Activated gamma-delta T cell (primary cell): ENCODE results near the gene SLC26A5.
"Not testable (repeated sequence)": the region's sequence is repeated elsewhere in the genome, so short reads cannot be mapped to it uniquely, and the experiment has no call there.

ENCODE experiments used
- DNase-seq: peaks from one replicate; lab custom pipeline; 2025; lab: John Stamatoyannopoulos, UW
- total RNA-seq, 2 donors: gene quantifications; one replicate each; lab custom pipeline; 2026; lab: John Stamatoyannopoulos, UW

SLC26A5 gene
- 0.41 to 0.52 reads per million in 2 donors for total RNA-seq

- no peak for DNase-seq
Measured at GRCh38 chr7:103446049-103446520, at the start of gene SLC26A5. SLC26A5 (minus strand) TSS chr7:103446207; CDS start chr7:103421514, 24,693 bp downstream.

DNA sequence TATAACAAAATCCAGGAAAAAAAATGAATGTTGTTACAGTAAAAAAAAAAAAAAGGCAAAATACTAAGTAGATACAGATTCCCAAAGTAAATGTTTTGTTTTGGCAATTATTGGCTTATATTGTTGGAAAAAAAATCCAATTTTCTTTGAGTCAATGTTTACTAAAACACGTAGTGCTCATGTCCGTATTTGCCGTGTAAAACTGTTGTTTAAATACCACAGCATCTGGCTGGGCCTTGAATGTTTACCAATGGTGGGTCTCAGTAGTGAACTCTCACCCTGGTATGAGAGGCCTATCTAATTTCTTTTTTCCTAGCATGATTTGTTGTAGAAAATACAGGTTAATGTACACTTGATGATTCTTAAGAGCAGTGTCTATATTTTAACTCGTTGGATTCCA lies 41.4 kb upstream of the SLC26A5 start:
- no peak for DNase-seq

- not testable (repeated sequence) for DNase-seq
Measured at GRCh38 chr7:103486873-103487272, 40.9 kb upstream of the SLC26A5 start.

DNA sequence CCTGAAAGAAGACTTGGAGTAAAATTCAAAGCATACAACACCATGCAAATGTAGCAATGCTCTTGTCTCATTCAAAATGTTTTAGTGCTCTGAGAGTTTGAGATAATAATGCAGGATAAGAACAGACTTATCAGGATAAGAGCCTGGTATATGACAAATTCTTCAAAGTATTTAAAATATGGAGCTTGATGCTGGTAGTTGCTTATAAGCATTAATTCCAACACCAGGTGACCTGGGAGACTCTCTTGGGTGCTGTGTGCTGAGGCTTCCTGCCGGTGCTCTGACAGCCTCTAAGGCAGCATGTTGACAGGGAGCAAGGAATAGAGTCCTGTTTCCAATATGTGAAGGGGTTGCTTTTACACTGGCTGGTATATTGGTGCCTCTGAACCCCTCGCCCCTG lies 34.8 kb upstream of the SLC26A5 start:
- no peak for DNase-seq

DNA sequence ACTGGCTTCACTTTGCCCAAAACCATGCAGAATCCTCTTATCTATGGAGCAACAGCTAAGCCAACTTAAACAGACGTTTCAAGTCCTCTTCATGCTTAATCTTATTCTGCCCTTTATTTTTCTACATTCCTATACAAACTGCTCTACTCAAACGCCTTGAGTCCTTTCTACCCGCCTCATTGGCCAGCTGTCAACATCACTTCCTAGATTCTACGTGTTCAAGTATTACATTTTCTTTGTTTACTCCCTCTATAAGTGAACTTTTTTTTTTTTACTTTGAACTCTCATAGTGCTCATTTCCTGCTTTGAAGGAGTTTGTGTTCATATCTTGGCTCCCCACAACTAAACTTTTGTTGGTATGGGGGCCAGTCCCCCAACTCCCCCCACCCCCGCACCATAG lies 28.9 kb upstream of the SLC26A5 start:
- DNase-seq, result no peak

- DNase-seq, result no peak
Measured at GRCh38 chr7:103469095-103469948, 23.3 kb upstream of the SLC26A5 start.

DNA sequence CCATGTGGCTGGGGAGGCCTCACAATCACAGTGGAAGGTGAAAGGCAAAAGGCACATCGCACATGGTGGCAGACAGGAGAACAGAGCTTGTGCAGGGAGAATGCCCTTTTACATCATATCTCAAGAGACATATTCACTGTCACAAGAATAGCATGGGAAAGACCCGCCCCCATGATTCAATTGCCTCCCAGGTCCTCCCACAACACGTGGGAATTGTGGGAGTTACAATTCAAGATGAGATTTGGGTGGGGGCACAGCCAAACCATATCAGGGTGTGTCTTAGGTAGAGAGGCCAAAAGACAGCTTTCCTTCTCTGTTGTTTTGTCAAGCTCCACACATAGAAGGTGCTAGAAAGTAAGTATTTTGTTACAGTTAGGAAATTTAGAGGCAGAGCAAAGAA lies 20.8 kb upstream of the SLC26A5 start:
- no peak for DNase-seq

DNA sequence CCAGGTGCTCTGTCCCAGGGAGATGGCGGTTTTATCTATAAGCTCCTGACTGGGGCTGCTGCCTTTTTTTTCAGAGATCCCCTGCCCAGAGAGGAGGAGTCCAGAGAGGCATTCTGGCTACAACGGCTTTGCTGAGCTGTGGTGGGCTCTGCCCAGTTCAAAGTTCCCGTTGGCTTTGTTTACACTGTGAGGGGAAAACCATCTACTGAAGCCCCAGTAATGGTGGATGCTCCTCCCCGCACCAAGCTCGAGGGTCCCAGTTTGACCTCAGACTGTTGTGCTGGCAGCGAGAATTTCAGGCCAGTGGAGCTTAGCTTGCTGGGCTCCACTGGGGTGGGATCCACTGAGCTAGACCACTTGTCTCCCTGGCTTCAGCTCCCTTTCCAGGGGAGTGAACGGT lies 16.4 kb upstream of the SLC26A5 start:
- DNase-seq, result no peak

DNA sequence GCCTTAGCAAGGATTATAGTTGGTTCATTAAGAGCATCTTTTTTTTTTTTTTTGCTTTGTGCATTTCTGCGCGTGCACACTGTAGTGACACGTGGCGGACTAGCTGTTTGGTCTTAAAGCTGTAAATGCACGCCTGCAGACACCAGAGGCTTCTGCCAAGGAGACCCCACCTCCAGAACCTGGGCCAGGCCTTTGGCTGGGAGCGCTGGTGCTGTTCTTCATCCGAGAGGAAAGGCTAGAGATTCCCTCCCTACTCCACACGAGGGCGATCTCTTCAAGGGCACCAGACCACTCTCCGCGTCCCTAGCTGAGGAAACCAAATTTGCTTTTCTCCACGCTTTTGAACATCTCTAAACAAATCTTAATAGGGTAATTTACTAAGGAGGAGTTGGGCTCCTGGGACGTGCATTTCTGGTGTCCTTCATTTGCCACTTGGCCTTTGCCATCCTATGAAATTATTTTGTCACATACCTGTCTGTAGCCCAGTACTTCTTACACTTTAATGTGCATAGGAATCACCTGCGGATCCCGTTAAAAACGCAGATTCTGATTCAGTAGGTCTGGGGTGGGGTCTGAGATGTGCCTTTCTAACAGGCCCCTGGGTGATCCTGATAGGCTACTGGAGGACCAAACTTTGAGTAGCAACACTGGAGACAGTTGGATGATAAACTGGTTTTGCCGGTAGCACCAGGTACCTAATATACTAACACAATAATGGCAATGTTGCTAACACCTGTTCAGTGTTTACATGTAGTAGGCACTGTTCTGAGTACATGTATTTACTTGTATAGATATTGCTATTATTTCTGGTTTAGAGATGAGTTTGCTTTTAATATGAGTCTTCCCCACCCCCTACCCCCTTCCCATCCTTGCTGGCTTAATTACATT lies 1.3 kb upstream of the SLC26A5 start:
- no peak for DNase-seq

- no peak for DNase-seq
Measured at GRCh38 chr7:103445228-103446048, 569 bp downstream of the SLC26A5 start.

DNA sequence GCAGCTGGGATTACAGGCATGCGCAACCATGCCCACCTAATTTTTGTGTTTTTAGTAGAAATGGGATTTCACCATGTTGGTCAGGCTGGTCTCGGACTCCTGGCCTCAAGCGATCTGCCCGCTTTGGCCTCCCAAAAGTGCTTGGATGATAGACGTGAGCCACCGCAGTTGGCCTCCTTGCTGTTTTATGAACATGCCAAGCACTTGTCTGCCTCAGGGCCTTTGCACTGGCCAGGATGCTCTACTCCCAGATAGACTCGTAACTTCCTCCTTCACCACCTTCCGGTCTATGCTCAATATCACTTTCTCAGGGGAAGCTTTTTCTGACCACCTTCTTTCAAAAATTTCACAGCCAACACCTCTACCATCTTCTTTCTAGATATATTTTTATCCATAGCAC lies 6.3 kb downstream of the SLC26A5 start:
- no peak for DNase-seq

- DNase-seq, result no peak
Measured at GRCh38 chr7:103437623-103438022, 8.4 kb downstream of the SLC26A5 start.

GRCh38 chr7:103432712-103433111 lies 13.3 kb downstream of the SLC26A5 start:
- DNase-seq, result no peak

DNA sequence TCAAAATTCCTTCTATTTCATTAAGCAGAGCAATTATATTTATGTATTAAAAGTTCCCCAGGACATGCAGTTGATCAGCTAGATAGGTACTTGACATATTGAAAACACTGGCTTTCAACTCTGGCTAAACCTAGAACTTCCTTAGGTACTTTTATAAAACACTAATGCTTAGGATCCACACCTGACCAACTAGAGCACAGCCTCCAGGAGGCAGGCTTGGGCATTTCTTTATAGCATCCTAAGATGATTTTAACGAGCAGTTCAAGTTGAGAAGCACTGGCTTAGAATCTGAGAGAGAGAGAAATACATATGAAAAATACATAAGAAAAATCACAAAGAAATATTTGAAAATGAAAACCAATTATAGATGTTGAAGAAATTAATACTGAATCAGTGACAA lies 20.8 kb downstream of the SLC26A5 start:
- DNase-seq, result no peak

DNA sequence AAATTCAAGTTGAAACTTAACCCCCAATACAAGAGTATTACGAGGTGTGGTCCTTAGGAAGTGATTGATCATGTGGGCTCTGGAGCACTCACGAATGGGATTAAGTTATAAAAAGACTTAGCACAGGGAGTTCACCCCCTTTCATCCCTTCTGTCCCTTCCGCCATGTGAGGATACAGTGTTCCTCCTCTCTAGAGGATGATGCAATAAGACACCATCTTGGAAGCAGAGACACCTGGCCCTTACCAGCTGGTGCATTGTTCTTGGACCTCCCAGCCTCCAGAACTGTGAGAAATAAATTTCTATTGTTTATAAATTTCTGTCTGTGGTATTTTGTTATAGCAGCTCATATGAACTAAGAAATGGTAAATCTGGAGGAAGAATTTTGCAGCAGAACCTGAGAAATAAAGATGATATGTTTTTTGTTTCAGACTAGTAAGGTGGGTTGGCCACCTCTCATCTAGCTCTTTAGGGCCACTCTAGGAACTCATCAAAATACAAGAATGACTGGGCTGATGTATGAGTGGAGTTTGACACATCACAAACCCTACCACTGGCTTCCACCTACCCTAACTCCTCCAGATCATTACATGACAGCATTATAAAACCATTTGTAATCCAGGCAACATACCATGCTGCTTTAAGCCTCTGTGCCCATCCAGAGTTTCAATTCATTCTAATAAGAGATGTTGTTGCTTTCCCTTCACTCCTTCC lies 22.4 kb downstream of the SLC26A5 start:
- no peak for DNase-seq

- DNase-seq, result no peak
Measured at GRCh38 chr7:103420857-103421384, 25.1 kb downstream of the SLC26A5 start.

GRCh38 chr7:103418241-103418640 lies 27.8 kb downstream of the SLC26A5 start:
- no peak for DNase-seq

DNA sequence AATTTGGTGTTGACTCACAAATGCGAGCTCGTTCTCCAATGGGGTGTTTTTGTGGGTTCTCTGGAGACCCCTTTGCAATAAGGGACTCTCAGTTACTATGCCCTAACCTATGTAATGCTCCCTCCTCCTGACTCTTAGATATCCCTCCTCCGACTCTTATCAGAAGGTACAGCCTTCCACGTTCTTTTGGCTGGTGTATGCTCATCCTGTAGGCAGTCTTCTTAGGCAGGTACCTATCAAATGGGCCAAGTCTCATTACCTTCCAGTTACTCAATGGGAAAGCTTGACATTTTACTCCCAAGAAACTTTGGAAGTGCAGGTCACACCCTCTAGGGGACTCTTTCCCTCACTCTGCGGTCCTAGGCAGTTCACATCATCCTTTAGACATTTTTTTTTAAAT lies 32.6 kb downstream of the SLC26A5 start:
- DNase-seq, result no peak

DNA sequence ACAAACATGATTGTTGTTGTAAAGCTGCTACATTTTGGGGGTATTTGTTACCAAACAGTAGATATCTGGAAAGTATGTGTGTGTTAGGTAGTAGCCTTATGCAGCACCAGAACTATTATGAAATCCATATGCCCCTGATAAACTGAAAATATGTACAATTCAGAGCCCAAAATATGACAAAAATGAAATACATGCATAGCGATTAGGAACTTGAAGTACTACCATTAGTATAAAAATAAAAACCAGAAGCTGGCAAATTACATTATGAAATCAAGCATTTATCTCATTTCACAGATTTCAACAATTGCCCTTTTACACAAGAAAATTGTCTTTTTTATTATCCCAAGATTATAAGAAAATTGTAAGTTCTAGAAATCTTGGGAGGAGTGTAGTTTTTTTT lies 33.9 kb downstream of the SLC26A5 start:
- DNase-seq, result no peak

- DNase-seq, result not testable (repeated sequence)
Measured at GRCh38 chr7:103405789-103406613, 40.0 kb downstream of the SLC26A5 start.
